HG02973 (cell line): ENCODE data around the gene FRS3.
"Not testable (repeated sequence)": the region's sequence is repeated elsewhere in the genome, so short reads cannot be mapped to it uniquely, and the experiment has no call there.

ENCODE experiments used
- ATAC-seq: cut with Tn5 transposase; IDR thresholded peaks from one replicate; pipeline ENCODE4 v1.9.1; 2021; ENCODE audit warnings: moderate library complexity; ENCODE audit not compliant: unreplicated experiment

Gene FRS3

GRCh38 chr6:41770381-41771057 is 9.2 kb downstream of the FRS3 start:
- ATAC-seq, result no peak

- ATAC-seq, result no peak
Observed at GRCh38 chr6:41769376-41769775, 10.3 kb downstream of the FRS3 start.

GRCh38 chr6:41768545-41769308 is 11.0 kb downstream of the FRS3 start:
- no peak for ATAC-seq

GRCh38 chr6:41767112-41767833 is 12.4 kb downstream of the FRS3 start:
- ATAC-seq, result no peak

GRCh38 chr6:41766043-41766664 is 13.5 kb downstream of the FRS3 start:
- ATAC-seq, result not testable (repeated sequence)

GRCh38 chr6:41763470-41763869 is 16.2 kb downstream of the FRS3 start:
- ATAC-seq, result no peak

GRCh38 chr6:41759905-41760579 is 19.7 kb downstream of the FRS3 start:
- ATAC-seq, result no peak

GRCh38 chr6:41759106-41759904 is 20.4 kb downstream of the FRS3 start:
- ATAC-seq, result no peak

- no peak for ATAC-seq
Observed at GRCh38 chr6:41758641-41759035, 21.1 kb downstream of the FRS3 start.

GRCh38 chr6:41757931-41758640 is 21.6 kb downstream of the FRS3 start:
- no peak for ATAC-seq

GRCh38 chr6:41757271-41757670 is 22.4 kb downstream of the FRS3 start:
- no peak for ATAC-seq

GRCh38 chr6:41756354-41756753 is 23.3 kb downstream of the FRS3 start:
- ATAC-seq, result no peak

GRCh38 chr6:41755895-41756294 is 23.8 kb downstream of the FRS3 start:
- ATAC-seq, result no peak

GRCh38 chr6:41750374-41750773 is 29.3 kb downstream of the FRS3 start:
- no peak for ATAC-seq

GRCh38 chr6:41748542-41748941 is 31.2 kb downstream of the FRS3 start:
- no peak for ATAC-seq

GRCh38 chr6:41748102-41748477 is 31.6 kb downstream of the FRS3 start:
- no peak for ATAC-seq

GRCh38 chr6:41747256-41748101 is 32.2 kb downstream of the FRS3 start, which contains the start of gene PGC:
Gene PGC, minus strand, starts transcription at chr6:41747397. Its CDS starts 63 bp downstream, at chr6:41747334.
- ATAC-seq, result no peak

- ATAC-seq, result no peak
Observed at GRCh38 chr6:41746107-41746506, 33.6 kb downstream of the FRS3 start.
